ENCODE results near the gene NSDHL. TPM values are rescaled to one million over a fixed set of nuclear protein-coding genes. Genes with fewer than 3 reads are reported as not detected.

Gene NSDHL
- total RNA-seq, 1 experiment from 2014 or later = 24.7 TPM

DNA sequence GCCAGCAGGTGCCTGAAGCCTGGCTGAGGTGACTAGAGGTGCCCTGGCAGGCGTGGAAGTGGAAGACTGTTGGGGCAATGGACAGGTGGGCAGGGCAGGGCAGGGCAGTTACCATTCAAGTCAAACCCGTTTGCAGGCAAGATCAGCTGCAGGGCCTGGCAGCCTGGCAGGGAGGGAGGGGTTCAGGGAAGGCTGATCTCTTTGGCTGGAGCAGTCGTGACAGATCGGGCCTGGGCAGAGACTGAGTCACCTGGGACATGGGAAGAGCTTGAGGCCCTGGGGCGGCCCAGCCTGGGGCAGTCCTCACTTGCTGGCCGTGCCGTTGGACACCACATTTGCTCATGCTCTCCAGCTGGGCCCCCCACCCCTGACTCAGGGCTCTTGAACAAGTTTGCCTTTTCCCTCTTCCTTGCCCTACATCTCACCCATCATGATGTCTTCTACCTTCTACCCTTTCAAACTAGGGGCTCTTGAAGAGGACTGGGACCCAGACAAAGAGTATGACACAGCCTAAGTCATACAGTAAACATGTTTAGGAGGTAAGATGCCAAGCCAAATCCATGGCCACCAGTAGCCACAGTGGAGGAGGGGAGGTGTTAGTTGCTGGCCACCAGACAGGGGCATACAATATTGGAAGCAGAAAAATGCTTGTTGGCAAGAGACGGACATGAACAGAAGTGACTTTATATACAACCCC lies 65.0 kb downstream of the NSDHL start:
- no peaks in the 10 kb centered on the region for H3K27me3 ChIP-seq
- no peak for DNase-seq
- H3K4me3 ChIP-seq = no peak overlapping the region
- H3K9me3 ChIP-seq (replicated peaks) = no peaks in the 10 kb centered on the region
- no peak overlapping the region for H3K27ac ChIP-seq
- H3K36me3 ChIP-seq = no peaks in the 10 kb centered on the region
- H3K4me1 ChIP-seq = no peaks in the 10 kb centered on the region

DNA sequence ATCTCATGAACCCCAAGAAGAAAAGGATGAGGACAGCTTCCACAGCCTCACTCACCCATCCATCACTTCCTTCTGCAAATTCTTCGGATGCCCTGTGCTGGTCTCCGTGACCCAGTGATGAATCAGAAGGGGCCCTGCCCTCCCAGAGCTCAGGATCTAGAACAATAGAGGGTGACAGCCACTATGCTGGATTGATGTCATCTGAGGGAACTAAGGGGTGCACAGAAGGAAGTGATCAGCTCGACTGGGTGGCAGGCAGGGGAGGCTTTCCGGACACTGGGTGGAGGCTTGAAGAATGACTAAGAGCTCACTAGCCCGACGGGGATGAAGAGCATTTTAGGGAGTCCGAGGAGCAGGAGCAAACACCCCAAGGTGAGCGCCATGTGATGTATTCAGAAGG lies 65.6 kb downstream of the NSDHL start:
- H3K4me3 ChIP-seq = no peak overlapping the region
- H3K4me1 ChIP-seq = no peaks in the 10 kb centered on the region
- H3K27ac ChIP-seq = no peak overlapping the region
- H3K9me3 ChIP-seq (replicated peaks) = no peaks in the 10 kb centered on the region
- no peaks in the 10 kb centered on the region for H3K36me3 ChIP-seq
- DNase-seq = no peak
- no peaks in the 10 kb centered on the region for H3K27me3 ChIP-seq

DNA sequence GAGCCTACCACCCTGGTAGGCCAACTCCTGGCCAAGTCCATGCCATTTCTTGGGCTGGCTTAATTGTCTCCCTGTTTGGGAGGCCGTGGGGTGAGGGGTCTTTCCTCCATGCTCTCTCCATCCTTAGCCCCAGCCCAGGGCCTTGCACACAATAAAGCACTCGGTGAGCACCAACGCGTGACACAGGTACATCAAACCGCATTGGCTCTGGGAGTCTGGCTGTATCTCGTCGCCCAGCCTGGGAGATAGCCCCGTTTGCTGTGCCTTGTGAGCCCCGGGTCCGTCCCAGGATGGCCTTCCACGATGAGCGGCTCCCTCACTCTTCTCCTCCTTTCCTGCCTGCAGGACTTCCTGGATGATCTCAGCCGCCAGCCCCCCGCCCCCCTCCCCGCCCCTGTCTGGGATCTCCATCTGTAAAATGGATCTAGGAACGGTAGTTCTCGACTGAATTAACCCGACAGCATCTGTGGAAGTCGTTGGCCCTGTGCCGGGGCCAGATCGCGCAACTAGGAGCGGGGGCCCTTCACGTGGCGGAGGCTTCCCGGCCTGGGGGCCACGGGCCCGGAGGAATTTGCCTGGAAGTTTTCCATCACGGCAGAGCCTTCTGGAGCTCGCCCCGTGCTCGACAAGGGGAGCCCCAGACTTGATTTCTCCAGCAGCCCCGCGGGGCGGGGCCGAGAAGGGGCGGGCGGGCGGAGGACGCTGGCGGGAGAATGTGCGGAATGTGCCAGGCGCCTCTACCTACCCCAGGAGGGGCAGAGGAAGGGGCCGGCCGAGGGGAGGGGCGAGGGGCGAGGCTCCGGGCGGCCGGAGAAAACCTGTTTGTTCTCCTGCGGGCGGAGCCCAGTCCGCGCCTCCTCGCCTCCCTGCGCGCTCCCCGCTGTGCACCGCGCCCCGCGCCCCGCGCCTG lies 66.6 kb downstream of the NSDHL start, which contains the start of gene ZNF185:
TSS of gene ZNF185 (plus strand) at position 846 of the 910 bp plus-strand sequence. CDS start 16,423 bp downstream, outside the sequence.
- DNase-seq = no peak
- Histone ChIP-seq H3K27ac (no peak within 1 kb of the TSS), H3K4me3 (no peak within 1 kb of the TSS)

DNA sequence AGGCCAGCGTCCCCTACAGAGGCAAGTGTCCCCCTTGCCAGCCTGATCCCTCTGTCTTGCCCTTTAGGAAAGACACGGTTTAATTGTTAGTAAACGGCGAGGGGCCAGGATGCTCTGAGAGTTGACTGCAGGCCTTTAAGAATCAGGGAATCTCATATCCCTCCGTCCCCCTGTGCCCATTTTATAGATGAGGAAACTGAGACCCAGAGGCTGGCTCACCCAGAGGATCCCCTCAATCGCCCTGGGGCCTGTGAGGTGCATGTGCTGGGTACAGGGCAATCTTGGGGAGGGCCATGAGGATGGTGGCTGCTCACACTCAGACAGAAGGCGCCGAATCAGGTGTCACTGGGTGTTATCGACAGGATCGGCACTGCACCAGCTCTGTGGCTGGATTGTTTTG lies 67.6 kb downstream of the NSDHL start:
- no peaks in the 10 kb centered on the region for H3K4me1 ChIP-seq
- no peaks in the 10 kb centered on the region for H3K9me3 ChIP-seq (replicated peaks)
- no peak for DNase-seq
- no peak overlapping the region for H3K4me3 ChIP-seq
- no peaks in the 10 kb centered on the region for H3K27me3 ChIP-seq
- no peaks in the 10 kb centered on the region for H3K36me3 ChIP-seq
- no peak overlapping the region for H3K27ac ChIP-seq

More for the DNA sequence above, 66.6 kb downstream of the NSDHL start, which contains the start of gene ZNF185:
- Histone ChIP-seq H3K36me3 (no peaks in the 10 kb centered on the region), H3K9me3 (replicated peaks) (no peaks in the 10 kb centered on the region), H3K4me1 (no peaks in the 10 kb centered on the region), H3K27me3 (no peaks in the 10 kb centered on the region)

DNA sequence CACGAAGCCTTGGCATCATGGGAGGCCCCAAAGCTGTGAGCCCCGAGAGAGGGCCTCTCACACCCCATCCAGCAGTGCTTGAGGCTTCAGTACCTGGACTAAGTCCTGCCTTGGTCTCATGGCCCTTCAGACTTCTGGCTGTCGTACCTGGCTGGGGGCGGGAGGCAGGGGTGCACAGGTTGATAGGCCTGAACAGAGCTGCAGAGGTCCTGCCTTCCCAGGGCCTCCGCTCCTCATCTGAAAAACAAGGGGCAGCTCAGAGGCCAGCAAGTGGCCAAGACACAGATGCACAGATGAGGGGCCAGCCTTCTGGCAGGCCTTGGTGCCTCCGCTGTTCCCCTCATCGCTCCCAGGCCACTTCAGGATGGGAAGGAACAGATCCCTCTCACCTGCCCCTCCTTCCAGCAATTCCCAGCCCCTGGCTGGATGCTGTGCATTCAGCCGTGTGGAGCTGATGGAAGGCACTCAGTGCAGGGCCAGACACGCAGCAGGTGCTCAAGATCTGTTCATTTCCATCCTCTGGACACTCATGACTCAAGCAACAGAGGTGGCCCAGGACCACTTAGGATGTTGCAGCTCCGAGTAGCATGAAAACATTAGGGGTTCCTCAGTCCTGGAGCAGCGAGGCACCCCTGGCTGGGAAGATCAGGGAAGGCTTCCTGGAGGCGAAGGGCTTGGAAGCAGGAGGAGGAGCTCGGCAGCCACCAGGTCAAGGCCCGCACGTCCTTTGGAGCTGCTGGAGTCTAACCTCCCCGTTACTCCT lies 68.4 kb downstream of the NSDHL start:
- Histone ChIP-seq H3K4me3 (no peak overlapping the region), H3K4me1 (no peaks in the 10 kb centered on the region), H3K36me3 (no peaks in the 10 kb centered on the region), H3K27ac (no peak overlapping the region), H3K9me3 (replicated peaks) (no peaks in the 10 kb centered on the region), H3K27me3 (no peaks in the 10 kb centered on the region)
- no peak for DNase-seq

DNA sequence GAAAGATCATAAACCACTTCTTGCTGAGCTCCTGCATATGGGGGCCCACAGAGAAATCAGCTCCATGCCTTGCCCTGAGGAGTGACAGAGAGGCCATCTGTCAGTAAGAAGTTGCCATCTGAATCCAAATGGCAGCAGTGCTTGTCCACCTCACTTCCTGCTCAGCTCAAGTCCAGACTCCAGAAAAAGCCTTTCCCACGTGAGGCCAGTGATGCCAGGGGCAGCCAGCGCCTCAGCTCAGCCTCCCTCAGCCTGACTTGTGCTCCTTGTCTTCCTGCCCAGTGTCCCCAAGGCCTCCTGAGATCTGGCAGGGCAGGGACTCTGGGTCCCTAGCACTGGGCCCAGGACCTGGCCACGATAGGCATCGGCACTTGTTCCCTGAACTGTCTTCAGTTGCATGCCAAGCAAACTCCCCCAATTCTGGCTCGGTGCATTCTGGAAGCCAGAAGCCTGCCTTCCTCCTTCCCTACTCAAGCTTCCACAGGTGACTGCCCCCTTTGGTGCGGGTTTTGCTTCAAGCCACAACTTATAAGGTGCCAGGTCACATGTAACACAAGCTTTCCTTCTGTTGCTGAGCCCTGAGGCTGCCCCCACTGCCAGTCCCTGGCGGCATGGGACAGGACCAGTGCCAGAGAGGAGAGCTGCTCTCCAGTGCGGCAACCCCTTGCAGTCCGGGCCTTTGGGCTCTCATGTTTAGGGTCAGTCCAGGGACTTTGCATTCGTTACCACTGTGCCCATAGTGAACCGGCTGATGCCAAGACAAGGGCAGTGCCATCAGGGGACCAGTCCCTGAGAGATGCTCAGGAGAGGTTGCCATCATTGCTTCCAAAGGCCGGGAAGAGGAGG lies 69.2 kb downstream of the NSDHL start:
- H3K36me3 ChIP-seq = no peaks in the 10 kb centered on the region
- H3K4me1 ChIP-seq = no peaks in the 10 kb centered on the region
- no peak for DNase-seq
- no peaks in the 10 kb centered on the region for H3K27me3 ChIP-seq
- no peak overlapping the region for H3K4me3 ChIP-seq
- no peak overlapping the region for H3K27ac ChIP-seq
- H3K9me3 ChIP-seq (replicated peaks) = no peaks in the 10 kb centered on the region

DNA sequence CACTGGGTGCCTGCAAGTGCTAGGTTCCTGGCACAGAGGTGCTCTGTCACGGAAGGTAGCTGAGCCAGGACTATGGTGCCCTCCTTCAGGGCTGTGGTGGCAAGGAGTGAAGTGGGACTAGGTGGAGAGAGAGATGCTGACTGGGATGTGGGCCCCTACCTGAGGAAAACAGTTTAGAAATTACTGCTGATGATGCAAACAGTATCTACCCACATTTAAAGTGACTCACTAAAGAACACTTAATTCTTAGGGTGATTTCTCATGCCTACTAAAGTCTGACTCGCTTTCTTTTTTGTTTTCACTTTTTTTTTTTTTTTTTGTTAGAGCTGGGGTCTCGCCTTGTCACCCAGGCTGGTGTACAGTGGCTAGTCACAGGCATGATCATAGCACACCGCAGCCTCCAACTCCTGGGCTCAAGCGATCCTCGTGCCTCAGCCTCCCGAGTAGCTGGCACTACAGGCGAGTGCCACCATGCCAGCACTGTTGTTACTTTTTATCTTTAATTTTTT lies 70.1 kb downstream of the NSDHL start:
- Histone ChIP-seq H3K9me3 (replicated peaks) (no peaks in the 10 kb centered on the region), H3K27ac (no peak overlapping the region), H3K36me3 (no peaks in the 10 kb centered on the region), H3K4me3 (no peak overlapping the region), H3K4me1 (no peaks in the 10 kb centered on the region), H3K27me3 (no peaks in the 10 kb centered on the region)
- no peak for DNase-seq

DNA sequence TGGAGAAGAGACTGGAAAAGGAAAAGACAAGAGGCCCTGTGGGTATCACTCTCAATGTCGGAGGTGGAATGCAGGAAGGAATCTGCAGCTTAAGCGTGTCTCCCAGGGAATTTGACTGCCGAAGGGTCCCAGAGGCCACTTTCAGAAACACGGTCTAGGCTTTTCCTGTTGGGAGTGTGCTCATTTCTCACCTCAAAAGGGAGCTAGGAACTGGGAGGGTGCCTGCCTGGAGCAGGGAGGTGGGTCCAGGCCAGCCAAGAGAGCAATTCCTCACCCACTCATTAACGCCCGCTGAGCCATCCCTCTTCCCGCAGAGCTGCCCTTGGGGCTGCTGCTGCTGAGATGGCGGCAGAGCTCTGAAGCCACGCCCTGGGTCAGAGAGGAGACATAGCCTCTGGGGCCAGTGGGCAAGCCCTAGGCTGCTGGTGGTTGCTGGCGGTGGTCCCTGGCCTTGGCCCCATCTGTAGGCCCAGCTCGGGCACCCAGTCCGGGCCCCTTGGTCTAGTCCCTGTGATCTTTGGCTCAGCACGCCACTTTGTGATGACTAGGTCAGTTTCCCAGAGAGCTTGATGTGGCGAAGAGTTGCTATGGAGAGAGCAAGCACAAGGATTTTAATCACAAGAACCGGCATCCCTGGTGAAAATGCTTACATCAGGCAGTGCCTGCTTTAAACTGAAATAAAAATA lies 71.1 kb downstream of the NSDHL start:
- no peaks in the 10 kb centered on the region for H3K9me3 ChIP-seq (replicated peaks)
- no peak overlapping the region for H3K27ac ChIP-seq
- H3K4me1 ChIP-seq = no peaks in the 10 kb centered on the region
- no peak for DNase-seq
- H3K36me3 ChIP-seq = no peaks in the 10 kb centered on the region
- no peaks in the 10 kb centered on the region for H3K27me3 ChIP-seq
- H3K4me3 ChIP-seq = no peak overlapping the region

DNA sequence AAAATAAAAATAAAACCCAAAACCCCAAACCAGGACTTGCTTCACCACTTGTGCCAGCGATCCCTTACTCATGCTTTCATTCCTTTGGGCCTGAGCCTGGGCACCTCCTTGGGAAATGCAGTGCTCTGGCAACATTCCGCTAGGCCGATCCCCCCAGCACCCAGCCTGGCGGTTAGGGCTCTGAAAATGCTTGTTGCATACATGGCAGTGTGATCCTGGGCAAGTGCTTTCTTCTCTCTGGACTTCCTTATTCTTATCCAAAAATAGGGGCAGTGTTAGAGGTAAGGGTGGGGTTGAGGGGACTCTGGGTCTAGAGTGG lies 71.6 kb downstream of the NSDHL start:
- no peak overlapping the region for H3K27ac ChIP-seq

DNA sequence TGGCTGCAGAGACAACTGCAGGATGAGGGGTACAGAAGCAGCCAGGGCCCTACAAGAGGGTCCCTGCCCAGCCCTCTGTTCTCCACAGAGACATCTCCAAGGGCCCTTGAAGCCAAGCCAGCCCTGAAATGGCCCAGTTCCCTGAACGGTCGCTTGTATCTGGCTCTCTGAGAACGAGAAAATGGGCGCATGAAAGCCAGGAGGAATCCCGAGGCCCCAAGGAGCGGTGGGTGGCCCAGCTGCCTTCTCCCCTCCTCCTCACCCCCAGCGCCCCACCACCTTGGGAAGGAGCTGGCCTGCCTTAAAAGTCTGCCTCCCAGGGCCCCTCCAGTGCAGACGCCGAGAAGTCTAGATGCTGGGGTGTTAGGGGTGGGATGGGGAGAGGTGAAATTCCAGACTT lies 72.7 kb downstream of the NSDHL start:
- Histone ChIP-seq H3K4me3 (no peak overlapping the region), H3K27ac (no peak overlapping the region), H3K27me3 (no peaks in the 10 kb centered on the region), H3K36me3 (no peaks in the 10 kb centered on the region), H3K9me3 (replicated peaks) (no peaks in the 10 kb centered on the region), H3K4me1 (no peaks in the 10 kb centered on the region)
- no peak for DNase-seq

More for the DNA sequence above, 71.6 kb downstream of the NSDHL start:
- DNase-seq = no peak
- H3K27me3 ChIP-seq = no peaks in the 10 kb centered on the region
- H3K9me3 ChIP-seq (replicated peaks) = no peaks in the 10 kb centered on the region
- no peaks in the 10 kb centered on the region for H3K4me1 ChIP-seq
- H3K4me3 ChIP-seq = no peak overlapping the region
- no peaks in the 10 kb centered on the region for H3K36me3 ChIP-seq

DNA sequence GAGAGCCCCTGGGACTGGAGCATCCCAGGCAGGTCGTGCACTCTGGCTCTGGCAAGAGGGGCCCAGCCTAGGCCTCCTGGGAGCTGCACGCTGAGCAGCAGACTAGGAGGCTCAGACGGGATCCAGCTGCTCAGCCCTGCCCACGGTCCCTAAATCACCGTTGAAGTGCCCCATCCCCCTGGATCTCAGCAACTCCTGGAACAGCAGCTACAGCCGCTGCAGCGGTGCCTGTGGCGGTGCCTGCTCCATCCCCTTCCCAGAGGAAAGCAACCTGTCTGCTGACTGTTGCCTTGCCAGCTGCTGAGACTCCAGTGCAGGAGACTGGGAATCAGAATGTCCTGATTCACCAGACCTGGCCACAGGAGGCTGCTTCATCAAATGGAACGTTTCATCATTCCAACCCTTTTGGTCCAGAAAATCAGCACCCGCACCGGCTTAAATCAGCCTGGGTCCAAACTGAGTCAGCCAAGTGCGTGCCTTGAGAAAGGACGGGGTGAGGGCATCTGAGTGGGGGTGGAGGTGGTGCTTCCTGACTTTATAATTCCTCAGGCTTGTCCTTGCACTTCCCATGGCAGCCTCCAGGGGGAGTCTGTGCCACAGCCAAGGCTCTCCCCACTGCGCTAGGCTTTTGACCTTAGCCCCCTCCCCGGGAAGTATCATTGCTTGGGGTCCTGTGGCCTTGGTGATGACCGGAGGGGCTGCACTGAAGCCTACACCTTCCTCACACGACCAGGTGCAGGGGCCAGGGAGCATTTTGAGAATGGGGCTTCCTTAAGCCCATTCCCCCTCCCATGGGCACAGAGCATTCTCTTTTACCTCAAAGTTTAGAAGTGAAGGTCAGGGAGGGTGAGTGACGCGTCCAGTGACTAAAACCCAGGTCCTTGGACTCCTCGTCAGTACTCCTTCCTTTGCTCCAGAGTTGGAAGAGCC lies 73.6 kb downstream of the NSDHL start:
- no peaks in the 10 kb centered on the region for H3K4me1 ChIP-seq
- H3K27me3 ChIP-seq = no peaks in the 10 kb centered on the region
- no peaks in the 10 kb centered on the region for H3K9me3 ChIP-seq (replicated peaks)
- peak; percentile 26 to 49 for DNase-seq
- H3K27ac ChIP-seq = no peak overlapping the region
- H3K36me3 ChIP-seq = no peaks in the 10 kb centered on the region
- no peak overlapping the region for H3K4me3 ChIP-seq

DNA sequence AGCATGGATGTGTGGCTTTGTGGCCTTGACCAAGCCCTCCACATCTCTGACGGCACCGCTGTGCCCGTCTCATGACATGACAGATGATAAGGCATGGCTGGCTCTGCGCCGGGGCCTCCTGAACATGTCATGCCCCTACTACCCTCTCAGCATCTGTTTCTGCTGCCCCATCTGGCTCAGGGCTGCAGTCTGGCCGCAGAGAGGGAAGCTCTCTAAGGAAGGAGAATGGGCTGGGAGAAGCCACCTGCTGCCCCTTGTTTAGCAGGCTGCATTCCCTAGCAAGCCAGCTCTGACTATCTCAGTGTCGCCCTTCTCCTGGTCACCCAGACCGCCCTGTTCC lies 74.2 kb downstream of the NSDHL start:
- peak in 1 of 2 experiments; percentile 15 for DNase-seq
- no peaks in the 10 kb centered on the region for H3K9me3 ChIP-seq (replicated peaks)

DNA sequence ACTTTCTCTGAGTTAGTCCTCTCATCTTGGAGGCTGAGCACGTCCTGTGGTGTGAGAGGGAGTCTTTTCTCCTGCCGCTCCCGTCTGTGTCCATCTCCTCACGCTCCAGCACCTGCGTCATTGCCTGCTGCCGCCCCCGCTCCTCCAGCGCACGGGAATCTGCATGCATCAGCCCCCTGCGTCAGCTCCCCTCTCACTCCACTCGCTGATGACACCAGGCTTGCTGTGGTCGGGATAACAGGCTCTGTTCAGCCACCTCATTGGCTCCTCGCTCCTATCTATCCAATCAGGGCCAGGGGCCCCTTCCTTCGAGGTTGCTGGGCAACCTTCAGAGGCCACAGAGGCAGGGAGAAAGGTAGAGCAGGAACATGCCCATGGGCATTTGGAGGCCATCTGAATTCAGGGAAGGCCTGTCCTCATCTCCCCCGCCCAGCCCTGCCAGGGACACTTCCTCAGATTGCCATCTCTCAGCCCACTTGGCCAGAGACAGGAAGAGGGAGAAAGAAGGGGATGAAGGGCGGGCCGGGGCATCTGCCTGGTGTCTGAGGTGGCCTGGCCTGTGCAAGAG lies 76.3 kb downstream of the NSDHL start:
- no peak overlapping the region for H3K27ac ChIP-seq
- DNase-seq = no peak
- no peak overlapping the region for H3K4me3 ChIP-seq
- H3K9me3 ChIP-seq (replicated peaks) = no peaks in the 10 kb centered on the region
- no peaks in the 10 kb centered on the region for H3K4me1 ChIP-seq
- H3K27me3 ChIP-seq = no peaks in the 10 kb centered on the region
- no peaks in the 10 kb centered on the region for H3K36me3 ChIP-seq

More for the DNA sequence above, 74.2 kb downstream of the NSDHL start:
- H3K4me1 ChIP-seq = no peaks in the 10 kb centered on the region
- H3K27ac ChIP-seq = no peak overlapping the region
- H3K4me3 ChIP-seq = no peak overlapping the region
- H3K27me3 ChIP-seq = no peaks in the 10 kb centered on the region
- H3K36me3 ChIP-seq = no peaks in the 10 kb centered on the region

Data from SJCRH30 (cell line).